WERI-Rb-1 (cell line): ENCODE results near the gene SBF1.

ENCODE experiments used
- DNase-seq: peaks from one replicate; pipeline ENCODE4 v3.0.0-alpha.2; 2020
- H3K27ac ChIP-seq: fragments of 250-450 bp; sonication (Bioruptor Pico); 2 replicates; pipeline ENCODE4 v1.5.1; 2020; ENCODE audit warnings: mild to moderate bottlenecking, moderate library complexity
- H3K27me3 ChIP-seq: fragments of 250-450 bp; sonication (Bioruptor Pico); 2 replicates; pipeline ENCODE4 v1.5.1; 2021; ENCODE audit warnings: mild to moderate bottlenecking, low read depth, moderate library complexity; ENCODE audit not compliant: insufficient read depth, severe bottlenecking
- H3K36me3 ChIP-seq: fragments of 250-450 bp; sonication (Bioruptor Pico); 2 replicates; pipeline ENCODE4 v1.5.1; 2020; ENCODE audit warnings: mild to moderate bottlenecking, moderate library complexity
- H3K4me3 ChIP-seq: 2 replicates; pipeline ENCODE4 v1.5.1; 2011; ENCODE audit warnings: low read depth, mild to moderate bottlenecking, control low read depth, low read length
- H3K9me3 ChIP-seq: fragments of 250-450 bp; sonication (Bioruptor Pico); 2 replicates; pipeline ENCODE4 v1.5.1; 2021; ENCODE audit warnings: mild to moderate bottlenecking, moderate library complexity; ENCODE audit not compliant: severe bottlenecking
- CTCF ChIP-seq: IDR thresholded peaks from 2 replicates; pipeline ENCODE4 v1.5.1; 2011; ENCODE audit warnings: low read depth, mild to moderate bottlenecking, control low read depth, inconsistent platforms, low read length

The SBF1 gene

GRCh38 chr22:50483106-50483505 is 8.3 kb upstream of the SBF1 start:
- TF ChIP-seq CTCF: no peak
- H3K9me3 ChIP-seq: peaks cover 5% of the 10 kb centered on the region
- H3K27me3 ChIP-seq: no peaks in the 10 kb centered on the region
- DNase-seq: no peak
- H3K27ac ChIP-seq: no peak overlapping the region
- H3K36me3 ChIP-seq: no peaks in the 10 kb centered on the region
- no peak overlapping the region for H3K4me3 ChIP-seq

GRCh38 chr22:50482107-50483074 is 7.6 kb upstream of the SBF1 start:
- DNase-seq: no peak
- no peaks in the 10 kb centered on the region for H3K36me3 ChIP-seq
- H3K4me3 ChIP-seq: no peak overlapping the region
- no peak overlapping the region for H3K27ac ChIP-seq
- H3K27me3 ChIP-seq: no peaks in the 10 kb centered on the region
- no peak for TF ChIP-seq CTCF
- H3K9me3 ChIP-seq: peaks cover 5% of the 10 kb centered on the region

GRCh38 chr22:50481440-50482106 is 6.7 kb upstream of the SBF1 start, which contains the start of gene ADM2:
TSS of gene ADM2 (plus strand) at chr22:50481543. CDS start at chr22:50481848, 305 bp downstream.
- Histone ChIP-seq H3K9me3 (peaks cover 5% of the 10 kb centered on the region), H3K36me3 (no peaks in the 10 kb centered on the region), H3K4me3 (no peak within 1 kb of the TSS), H3K27ac (no peak within 1 kb of the TSS), H3K27me3 (no peaks in the 10 kb centered on the region)
- DNase-seq: no peak
- TF ChIP-seq CTCF: no peak

- H3K36me3 ChIP-seq: no peaks in the 10 kb centered on the region
- peaks cover 5% of the 10 kb centered on the region for H3K9me3 ChIP-seq
- DNase-seq: no peak
- H3K27me3 ChIP-seq: no peaks in the 10 kb centered on the region
- no peak for TF ChIP-seq CTCF
- H3K27ac ChIP-seq: no peak overlapping the region
- no peak overlapping the region for H3K4me3 ChIP-seq
Observed at GRCh38 chr22:50481045-50481439, 6.2 kb upstream of the SBF1 start.

GRCh38 chr22:50479721-50480120 is 4.9 kb upstream of the SBF1 start:
- H3K36me3 ChIP-seq: no peaks in the 10 kb centered on the region
- DNase-seq: no peak
- no peaks in the 10 kb centered on the region for H3K27me3 ChIP-seq
- no peak for TF ChIP-seq CTCF
- H3K27ac ChIP-seq: no peak overlapping the region
- peaks cover 5% of the 10 kb centered on the region for H3K9me3 ChIP-seq
- no peak overlapping the region for H3K4me3 ChIP-seq
